Dermis blood vessel endothelial cell (primary cell): ENCODE measurements around the gene RNFT2. TPM values are rescaled to one million over a fixed set of nuclear protein-coding genes. Genes with fewer than 3 reads are reported as not detected.

ENCODE experiments used
- DNase-seq: peaks from one replicate; pipeline ENCODE4 v3.0.0; 2010
- total RNA-seq: library from RNA; depleted of rRNA; stranded (reverse); fragments of >200 nt; gene quantifications from 2 replicates; pipeline ENCODE4 v1.2.3, GENCODE V29; 2014

Gene RNFT2, protein sequence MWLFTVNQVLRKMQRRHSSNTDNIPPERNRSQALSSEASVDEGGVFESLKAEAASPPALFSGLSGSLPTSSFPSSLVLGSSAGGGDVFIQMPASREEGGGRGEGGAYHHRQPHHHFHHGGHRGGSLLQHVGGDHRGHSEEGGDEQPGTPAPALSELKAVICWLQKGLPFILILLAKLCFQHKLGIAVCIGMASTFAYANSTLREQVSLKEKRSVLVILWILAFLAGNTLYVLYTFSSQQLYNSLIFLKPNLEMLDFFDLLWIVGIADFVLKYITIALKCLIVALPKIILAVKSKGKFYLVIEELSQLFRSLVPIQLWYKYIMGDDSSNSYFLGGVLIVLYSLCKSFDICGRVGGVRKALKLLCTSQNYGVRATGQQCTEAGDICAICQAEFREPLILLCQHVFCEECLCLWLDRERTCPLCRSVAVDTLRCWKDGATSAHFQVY
- total RNA-seq = 2.2 and 2.9 TPM in 2 replicates

DNA sequence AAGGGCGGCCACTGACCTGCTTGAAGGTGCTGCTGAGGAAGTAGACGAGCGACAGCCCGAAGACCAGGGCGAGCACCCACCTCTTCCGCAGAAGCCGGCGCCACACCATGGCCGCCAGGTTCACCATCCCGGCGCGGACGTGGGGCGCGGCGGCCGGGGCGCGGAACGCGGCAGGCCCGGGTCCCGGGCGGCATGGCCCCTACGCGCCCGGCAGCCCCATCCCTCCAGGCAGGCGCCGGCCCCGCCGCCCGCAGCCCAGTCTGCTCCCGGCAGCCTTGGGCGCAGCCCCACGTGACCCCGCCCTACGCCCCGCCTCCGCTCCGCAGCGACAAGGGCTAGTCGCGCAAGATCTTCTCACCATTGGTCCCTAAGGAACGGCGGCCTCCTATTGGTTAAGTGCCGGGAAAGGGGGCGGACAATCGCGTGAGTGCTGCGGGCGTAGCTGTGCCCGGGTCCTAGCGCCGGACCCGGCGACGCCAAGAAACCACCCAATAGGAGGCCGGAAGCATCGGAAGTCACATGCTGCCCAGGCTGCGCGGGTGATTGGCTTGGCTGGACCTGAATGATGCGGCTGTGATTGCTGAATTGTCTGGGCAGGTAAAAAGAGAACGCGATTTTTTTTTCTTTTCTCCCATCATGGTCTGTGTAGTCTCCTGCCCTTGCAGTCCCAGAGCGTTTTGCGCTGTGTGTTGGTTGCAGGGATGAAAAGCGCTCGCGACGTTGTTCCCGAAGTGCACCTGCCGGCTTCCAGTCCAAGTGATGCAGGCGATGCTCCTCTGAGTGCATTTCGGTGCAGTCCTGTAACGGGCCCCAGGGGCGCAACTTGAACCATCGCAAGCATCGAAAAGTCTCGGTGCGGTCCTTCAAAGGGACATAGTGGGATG, at the start of gene RNFT2, which contains the start of gene SPRING1:
TSS of gene RNFT2 (plus strand) at position 542 of the 884 bp plus-strand sequence. CDS start 2,183 bp downstream, outside the sequence.
TSS of gene SPRING1 (minus strand) at position 296 of the 884 bp plus-strand sequence. CDS start at position 127, 169 bp downstream.
- peak; percentile 100 for DNase-seq

DNA sequence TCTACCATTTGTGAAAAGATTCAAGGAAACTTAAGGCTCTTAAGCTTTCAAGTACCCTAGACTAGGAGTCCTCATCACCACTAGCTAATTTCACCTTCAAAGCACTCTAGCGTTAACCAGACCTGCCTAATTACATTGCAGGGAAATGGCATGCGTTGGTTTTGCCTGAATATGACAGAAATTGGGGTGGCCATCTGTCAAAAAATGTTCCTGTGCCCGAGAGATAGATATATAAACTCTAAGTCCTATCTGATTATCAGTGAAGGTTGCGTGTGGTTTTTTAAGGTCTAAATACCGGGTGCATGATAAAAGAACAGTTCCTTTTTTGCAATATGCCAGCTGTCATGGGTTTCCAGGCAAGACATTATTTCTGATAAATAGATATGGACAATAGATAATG, 48.6 kb upstream of the RNFT2 start:
- no peak for DNase-seq

DNA sequence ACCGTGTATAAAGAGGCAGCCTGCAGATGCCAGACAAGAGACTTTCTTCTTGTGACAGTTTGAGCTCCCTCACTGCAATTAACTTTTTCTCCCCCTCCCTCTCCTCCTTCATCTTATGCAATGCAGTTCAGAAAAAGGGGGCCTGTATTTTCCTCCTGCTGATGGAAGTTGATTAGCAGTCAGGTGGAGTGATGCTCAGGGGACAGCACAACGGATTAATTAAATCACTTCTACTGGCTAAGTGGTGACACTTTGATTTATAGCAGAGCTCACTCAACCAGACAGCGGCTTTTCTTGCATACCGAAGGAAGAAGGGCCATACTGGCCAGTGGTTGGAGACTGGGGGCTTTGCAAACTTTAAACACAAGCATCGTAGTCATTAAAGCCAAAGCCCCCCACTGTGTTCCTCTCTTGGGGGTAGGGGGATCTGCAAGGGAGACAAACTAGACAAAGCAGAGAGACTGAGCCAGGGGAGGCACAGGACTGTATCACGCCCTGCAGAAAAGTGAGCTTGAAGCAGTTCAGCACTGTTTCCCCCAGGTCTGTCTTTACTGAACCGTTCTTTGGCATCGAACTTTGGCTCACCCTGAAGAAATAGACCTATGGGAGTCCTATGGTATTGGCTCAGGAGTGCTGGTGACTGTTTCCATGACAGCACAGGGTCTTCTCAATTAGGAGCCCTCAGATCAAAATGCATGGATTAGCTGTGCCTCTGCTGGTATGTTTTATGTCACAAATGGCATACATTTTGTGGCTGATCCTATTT, 48.0 kb upstream of the RNFT2 start:
- no peak for DNase-seq

DNA sequence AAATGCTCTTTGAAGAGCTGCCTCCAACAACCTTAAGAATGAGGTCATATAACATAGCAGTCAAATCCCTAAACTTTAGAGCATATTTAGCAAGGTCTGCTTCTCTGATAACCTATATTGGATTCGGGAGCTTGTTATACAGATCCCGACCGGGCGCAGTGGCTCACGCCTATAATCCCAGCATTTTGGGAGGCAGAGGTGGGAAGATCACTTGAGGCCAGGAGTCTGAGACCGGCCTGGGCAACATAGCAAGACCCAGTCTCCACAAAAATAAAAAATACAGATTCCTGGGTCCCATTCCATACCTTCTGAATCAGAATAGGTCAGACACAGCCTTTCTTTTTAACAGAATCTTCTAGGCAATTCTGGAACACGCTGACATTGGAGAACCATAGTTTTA, 46.9 kb upstream of the RNFT2 start:
- no peak for DNase-seq

DNA sequence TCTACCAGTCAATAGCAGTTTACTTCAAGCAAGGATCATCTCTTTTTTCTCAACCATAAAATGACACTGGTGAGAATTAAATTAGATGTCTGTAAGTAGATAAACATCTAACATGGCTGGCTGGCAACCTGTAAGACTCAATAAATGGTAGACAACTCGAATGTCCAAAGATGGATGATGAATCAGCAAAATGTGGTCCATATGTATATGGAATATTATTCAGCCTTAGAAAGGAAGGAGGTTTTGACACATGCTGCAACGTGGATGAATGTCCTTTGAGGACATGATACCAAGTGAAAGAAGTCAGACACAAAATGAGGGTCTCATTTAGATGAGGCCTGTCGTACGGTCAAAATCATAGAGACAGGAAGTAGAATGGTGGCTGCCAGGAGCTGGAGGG, 46.5 kb upstream of the RNFT2 start:
- DNase-seq = no peak

DNA sequence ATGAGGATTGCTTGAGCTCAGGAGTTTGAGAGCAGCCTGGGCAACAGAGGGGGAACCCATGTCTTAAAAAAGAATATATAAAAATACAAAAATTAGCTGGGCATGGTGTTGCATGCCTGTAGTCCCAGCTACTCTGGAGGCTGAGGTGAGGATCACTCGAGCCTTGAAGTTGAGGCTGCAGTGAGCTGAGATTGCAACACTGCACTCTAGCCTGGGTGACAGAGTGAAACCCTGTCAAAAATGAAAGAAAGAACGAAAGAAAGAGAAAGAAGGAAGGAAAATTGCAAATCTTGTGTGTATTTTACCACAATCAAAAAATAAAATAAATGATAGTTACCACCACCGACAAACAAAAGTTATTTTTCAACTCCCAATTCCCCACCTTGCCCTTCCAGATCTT, 45.5 kb upstream of the RNFT2 start:
- DNase-seq = no peak

DNA sequence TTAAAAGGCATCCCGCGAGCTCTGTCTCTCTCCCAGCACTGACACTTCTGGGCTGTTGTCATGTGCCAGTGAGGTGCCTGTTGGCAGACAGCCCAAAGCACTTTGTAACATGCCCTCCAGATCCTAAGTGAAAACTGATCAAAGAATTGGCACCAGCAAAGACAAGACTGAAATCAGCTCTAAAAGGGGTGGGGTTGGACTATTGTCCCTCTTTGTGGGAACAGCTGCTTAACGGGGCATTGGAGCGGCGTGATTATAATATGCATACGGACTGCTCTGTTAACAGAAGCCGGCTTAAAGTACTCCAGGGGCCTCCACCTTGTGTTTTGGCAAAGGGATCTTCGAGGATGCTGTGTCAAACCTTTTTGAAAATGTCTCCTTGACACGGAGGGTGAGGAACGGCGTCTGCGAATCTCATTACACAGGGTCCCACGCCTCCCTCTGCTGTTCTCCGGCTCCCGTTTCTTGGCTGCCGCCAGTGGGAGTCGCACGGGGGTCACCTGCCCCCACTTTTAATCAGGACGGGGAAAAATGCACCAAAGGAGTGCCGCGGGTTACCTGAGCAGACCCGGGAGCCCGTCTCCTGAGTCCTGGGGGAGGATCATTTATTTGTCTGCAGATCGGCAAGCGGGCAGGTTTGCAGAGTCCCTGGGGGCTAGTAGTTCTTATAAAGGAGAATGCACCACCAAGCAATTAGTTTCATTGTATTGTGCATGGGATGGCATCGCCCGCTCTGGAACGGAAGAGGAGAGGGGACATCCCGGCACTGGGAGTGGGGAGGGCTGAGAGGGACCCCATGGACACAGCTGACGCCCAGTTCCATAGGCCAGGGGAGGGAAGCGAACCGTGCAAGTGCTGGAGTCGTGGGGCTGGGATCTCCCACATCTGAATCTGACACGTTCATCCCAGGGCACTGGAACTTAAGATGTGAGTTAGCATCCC, 44.6 kb upstream of the RNFT2 start:
- peak; percentile 21 for DNase-seq

DNA sequence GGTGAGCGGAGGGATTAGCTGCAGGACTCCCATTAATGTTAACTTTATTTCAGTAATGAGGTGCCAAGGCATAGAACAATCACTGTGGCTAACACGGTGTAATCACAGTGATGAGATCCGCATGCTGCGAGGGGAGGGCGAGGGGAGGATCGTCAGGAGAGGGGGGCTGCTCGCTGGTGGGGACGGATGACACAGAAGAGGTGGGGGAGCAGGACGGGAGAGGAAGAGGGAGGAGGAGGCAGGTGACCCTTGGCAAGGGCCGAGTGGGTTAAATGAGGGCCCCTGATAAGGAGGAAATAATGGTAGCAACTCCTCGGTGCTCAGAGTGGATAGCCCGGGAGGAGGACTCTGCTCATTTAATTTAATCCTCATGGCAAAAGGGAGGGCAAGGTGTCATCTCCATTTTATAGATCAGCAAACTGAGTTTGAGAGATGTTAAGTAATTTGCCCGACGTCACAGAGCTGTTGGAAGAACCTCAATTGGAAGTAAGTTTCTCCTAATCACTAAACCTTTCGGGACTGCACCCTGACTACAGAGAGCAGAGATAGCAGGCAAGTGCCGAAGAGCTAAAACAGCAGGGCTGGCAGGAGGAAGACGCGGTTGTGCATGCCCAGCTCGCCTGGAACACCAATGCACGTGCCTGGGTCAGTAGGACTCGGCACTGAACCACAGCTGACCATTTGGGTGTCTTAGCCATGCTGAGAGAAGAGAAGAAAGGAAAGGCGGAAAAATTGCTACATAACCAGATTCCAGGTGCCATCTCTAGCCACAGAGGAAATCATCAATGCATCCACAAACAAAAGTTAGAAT, 43.3 kb upstream of the RNFT2 start:
- no peak for DNase-seq

DNA sequence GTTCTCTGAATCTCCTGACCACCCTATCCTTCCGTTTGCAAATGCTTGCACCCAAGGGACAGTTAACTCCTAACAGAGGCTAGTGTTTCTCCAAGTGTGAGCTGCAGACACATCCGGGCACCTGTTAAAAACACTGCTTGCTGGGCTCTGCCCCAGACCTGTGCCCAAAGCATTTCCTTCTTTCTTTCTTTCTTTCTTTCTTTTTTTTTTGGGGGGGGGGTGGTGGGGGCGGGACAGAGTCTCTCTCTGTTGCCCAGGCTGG, 42.7 kb upstream of the RNFT2 start:
- DNase-seq = no peak

DNA sequence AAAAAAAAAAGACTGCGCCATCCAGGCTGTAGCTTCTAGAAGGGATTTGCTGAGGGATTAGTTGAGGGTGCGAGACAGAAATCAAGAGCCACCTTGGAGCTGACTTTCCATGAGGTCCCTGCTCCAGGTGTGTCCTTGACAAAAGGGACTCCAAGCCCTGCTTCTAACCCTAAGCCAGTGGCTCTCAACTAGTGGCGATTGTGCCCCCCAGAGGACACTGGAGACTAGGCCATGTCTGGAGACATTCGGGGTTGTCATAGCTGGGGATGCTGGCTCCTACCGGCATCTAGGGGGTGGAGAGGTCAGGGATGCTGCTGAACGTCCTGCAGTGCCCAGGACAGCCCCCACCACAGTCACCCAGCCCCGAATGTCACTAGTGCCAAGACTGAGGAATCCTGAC, 40.8 kb upstream of the RNFT2 start:
- peak; percentile 64 for DNase-seq

DNA sequence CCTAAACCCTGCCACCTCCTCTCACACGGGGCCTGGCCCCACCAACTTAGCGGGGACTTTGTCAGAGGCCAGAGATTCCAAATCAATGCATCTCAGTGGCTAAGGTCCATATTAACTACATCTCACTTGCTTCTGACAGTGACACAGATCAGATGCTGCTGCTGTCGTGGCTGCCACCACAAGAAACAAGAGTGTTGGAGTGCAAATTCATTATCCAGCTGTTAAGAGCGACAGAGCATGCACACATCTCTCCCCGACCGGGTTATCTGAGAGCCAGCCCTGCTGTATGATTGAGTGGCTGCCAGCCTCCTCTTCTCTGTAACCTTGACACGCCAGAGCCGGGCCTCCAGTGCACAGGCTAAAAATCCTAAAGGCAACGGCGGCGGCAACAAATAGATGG, 40.4 kb upstream of the RNFT2 start:
- DNase-seq = no peak

DNA sequence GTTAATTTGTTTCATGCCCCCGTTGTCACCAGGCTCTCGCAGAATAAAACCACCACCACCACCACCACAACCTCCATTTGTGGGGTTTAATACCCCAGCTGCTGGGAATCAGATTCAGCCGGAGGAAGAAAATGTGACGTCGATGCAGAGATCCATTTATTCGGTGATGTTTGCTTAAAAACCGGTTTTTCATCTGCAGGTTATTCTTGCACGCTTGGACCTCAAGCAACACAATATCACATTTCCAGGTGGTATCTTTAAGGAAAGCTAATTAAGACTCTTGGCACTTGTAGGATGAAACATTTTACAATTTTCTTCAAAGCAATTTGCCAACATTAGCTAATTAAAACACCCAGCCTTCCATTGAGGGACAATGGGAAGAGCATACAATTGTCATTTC, 40.0 kb upstream of the RNFT2 start:
- DNase-seq = no peak

DNA sequence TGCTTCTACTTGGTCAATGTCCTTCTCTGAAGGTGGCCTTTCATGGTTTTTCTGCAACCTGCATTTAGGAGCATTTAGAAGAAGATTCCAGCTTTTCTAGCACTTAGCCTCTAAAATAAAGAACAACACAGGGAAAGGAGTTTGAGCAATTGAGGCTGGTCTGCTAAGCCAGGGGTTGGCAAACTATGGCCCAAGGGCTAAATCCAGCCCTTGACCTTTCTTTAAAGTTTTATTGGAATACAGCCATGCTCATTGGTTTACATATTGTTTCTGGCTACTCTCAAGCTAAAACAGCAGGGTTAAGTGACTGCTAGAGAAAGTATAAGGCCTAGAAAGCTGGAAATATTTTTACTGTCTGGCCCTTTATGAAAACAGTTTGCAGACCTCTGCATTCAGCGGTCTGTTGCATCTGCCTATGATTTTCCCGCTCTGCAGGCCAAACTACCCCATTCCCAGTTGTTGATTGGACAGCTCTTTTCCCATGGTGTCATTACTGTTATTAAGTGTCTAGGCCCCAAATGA, 39.5 kb upstream of the RNFT2 start:
- no peak for DNase-seq

DNA sequence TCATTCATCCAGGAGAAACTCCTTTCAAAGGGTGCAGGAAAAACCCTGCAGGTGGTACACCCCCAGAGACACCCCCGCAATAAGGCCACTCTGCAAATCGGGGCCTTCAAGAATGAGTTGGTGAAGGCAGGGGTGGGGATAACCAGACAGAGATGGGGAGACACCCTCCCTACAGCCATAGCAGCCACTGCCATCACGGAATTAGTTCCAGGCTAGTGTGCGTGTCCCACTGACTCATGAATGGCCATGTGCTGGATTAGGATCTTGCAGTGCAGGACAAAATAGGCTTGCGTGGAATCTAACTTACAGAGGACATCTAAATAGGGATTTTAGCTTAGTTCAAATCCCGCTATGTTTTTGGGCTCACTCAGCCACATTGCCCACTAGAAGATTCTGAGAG, 38.0 kb upstream of the RNFT2 start:
- no peak for DNase-seq

DNA sequence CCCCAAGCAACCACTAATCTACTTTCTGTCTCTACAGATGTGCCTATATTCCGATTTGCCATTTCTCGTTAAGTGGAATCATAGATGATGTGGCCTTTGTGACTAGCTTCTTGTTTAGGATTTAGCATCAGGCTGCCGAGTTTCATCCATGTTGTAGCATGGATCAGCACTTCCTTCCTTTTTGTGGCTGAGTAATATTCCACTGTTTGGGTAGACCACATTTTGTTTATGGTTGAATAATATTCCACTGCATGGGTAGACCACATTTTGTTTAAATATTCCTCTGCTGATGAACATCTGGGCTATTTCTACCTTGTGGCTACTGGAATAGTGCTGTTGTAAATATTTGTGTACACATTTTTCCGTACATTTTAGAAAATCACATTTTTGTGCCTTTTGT, 36.7 kb upstream of the RNFT2 start:
- DNase-seq = no peak

DNA sequence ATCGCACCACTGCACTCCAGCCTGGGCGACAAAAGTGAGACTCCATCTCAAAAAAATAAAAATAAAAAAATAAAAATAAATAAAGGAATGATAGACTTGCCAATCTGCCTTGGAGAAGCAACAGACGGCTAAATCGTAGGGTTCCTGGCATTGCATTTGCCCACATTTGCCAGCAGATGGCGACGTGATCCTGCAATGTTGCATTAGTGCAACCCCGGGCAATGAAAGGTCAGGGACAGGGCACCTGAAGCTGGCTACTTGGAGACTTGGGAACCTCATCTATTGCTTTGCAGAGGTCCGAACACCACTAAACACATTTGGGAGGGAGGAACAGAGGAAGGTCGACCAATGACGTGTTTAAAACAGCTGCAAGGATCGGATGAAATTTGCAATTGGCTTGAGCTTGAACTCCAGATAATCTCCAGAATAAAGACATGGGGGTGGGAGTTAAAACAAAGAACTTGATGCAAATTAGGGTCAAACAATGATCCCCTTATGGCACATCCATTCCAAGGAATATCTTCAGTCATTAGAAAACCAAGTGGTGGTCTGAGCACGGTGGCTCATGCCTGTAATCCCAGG, 34.8 kb upstream of the RNFT2 start:
- DNase-seq = peak; percentile 80

DNA sequence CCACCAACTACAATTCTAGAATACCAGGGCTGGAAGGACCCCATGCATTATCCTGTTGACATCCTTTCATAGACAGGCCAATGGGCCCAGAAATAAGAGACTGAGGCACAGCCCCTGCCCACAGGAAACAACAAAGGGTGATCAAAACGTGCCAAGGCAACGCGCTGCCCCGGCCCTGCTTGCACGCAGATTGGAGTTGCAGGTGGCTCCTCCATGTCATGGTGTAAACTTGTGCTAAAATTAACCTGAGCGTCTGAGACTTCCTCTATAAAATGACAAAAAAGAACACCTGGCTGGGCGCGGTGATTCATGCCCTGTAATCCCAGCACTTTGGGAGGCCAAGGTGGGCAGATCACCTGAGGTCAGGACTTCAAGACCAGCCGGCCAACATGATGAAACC, 30.4 kb upstream of the RNFT2 start:
- no peak for DNase-seq

DNA sequence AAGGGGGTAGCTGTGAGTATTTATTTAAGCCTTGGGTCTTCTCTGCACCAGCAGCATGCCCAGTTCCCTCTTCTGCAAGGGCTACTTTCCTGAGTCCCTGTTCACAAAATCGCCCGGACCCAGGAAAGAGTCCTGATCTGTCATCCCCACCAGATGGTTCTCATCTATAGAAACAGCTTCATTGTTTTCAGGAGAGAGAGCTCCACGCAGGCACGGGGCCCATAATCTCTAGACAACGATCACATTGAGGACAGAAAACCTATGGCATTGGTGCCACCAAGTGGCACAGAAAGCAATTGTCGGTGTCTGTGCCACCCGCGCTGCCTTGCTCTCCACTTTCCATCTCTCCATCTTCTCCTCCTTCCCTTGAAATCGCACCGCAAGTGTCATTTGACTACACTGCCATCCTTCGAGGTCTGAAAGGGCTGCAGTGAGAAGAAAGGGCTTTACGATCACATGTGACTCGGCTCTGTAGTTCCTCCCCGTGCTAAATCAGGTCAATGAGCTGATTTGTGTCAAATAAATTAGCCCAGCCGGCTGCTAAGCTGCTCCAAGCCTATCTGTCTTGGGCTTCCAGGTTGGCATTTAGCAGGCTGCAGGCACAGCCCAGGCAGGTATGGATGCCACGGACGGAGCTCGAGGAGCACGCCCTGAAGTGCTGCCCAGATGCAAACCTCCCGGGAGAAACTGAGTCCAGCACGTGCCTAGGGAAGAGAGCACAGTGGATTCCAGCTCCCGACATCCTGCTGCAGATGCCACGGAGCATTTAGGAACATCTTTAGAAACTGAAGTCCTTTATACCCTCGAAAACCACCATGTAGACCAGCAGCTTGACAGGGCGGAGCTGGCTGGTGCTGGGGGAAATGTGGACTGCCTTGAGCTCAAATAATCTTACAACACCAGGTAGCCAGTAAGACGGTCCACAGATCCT, 29.0 kb upstream of the RNFT2 start:
- DNase-seq = peak; percentile 69

DNA sequence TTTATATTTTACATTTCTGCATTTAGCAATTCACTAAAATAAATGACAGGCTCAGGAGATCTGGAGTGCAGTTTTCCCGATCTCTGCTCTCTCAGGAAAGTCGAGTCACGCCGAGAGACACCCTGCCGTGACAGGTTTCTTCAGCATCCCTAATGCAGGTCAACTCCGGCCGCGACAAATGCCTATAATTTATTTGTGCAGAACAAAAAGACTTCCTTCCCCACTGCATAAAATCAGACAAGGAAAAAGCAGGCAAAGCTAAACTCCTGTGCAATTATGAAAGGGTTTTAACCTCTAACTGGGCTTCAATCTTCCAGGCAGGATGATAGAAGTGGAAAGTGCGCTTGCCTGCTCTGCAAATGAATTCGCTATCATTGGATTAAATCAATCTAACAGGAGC, 28.3 kb upstream of the RNFT2 start:
- DNase-seq = no peak
